Ectodermal cell (in vitro differentiated cells): ENCODE results near the gene ZNF480.
"Not testable (repeated sequence)": the region's sequence is repeated elsewhere in the genome, so short reads cannot be mapped to it uniquely, and the experiment has no call there.

Source experiments
- H3K27ac ChIP-seq: 2 replicates; pipeline ENCODE4 v1.7.0; 2013; ENCODE audit warnings: mild to moderate bottlenecking, low read depth, low read length; ENCODE audit not compliant: insufficient read depth, poor library complexity, severe bottlenecking
- H3K27me3 ChIP-seq: 2 replicates; pipeline ENCODE4 v1.7.0; 2013; ENCODE audit warnings: mild to moderate bottlenecking, low read length; ENCODE audit not compliant: insufficient read depth, control insufficient read depth, poor library complexity, severe bottlenecking
- H3K36me3 ChIP-seq: one replicate; pipeline ENCODE4 v1.7.0; 2013; ENCODE audit warnings: low read length; ENCODE audit not compliant: control insufficient read depth, insufficient read depth
- H3K4me1 ChIP-seq: one replicate; pipeline ENCODE4 v1.7.0; 2013; ENCODE audit warnings: low read length; ENCODE audit not compliant: control insufficient read depth, insufficient read depth
- H3K4me3 ChIP-seq: 2 replicates; pipeline ENCODE4 v1.7.0; 2013; ENCODE audit warnings: low read depth, low read length, control low read depth; ENCODE audit not compliant: insufficient read depth
- H3K9me3 ChIP-seq: 2 replicates; pipeline ENCODE4 v1.7.0; 2013; ENCODE audit warnings: mild to moderate bottlenecking, low read length, moderate library complexity; ENCODE audit not compliant: control insufficient read depth
- WGBS, 2 experiments: methylation state at CpG; one replicate each; pipeline ENCODE4 v1.1.7; 2013; ENCODE audit warnings: missing lambda C conversion rate in 2 of 2; 5-methylcytosine and 5-hydroxymethylcytosine counted together

ZNF480 gene

DNA sequence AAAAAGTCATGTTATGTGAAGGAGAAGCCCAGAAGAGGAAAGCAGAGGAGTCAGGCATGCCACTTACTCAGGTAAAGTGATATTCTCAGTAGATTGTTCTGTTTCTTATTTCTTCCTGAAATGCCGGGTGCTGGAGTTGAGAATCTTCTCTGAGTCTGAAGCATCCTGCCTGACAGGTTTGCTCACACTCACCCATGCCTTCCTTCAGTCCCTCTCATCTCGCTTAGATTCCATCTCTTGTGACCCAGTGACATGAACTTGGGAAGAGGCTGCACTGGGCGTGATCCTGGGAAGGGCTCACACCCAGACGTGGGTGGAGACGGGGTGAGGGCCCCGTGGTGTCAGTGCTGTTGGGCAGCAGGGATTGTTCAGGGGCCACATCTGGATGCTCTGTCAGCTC, 19.5 kb upstream of the ZNF480 start:
- Histone ChIP-seq H3K9me3 (no peaks in the 10 kb centered on the region), H3K4me1 (no peaks in the 10 kb centered on the region), H3K36me3 (peaks cover 5% of the 10 kb centered on the region), H3K27me3 (no peaks in the 10 kb centered on the region), H3K27ac (no peak overlapping the region), H3K4me3 (no peak overlapping the region)
- 92 to 97% methylated on average over 6 of the region's 6 CpGs for WGBS, 2 experiments

DNA sequence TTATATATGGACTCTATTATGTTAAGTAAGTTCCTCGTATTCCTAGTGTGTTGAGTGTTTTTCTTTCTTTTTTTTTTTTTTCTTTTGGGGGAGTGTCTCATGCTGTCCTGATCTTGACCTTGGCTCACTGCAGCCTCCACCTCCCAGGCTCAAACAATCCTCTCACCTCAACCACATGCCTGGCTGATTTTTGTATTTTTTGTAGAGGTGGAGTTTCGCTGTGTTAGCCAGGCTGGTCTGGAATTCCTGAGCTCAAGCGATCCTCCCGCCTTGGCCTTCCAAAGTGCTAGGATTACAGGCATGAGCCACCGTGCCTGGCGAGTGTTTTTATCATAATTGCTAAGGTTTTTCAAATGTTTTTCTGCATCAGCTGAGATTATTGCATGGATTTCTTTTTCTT, 10.7 kb upstream of the ZNF480 start:
- Histone ChIP-seq H3K27me3 (no peaks in the 10 kb centered on the region), H3K9me3 (no peaks in the 10 kb centered on the region), H3K4me1 (no peaks in the 10 kb centered on the region), H3K27ac (no peak overlapping the region), H3K4me3 (no peak overlapping the region), H3K36me3 (peaks cover 54% of the 10 kb centered on the region)
- 90 to 96% methylated on average over 6 of the region's 6 CpGs for WGBS, 2 experiments

DNA sequence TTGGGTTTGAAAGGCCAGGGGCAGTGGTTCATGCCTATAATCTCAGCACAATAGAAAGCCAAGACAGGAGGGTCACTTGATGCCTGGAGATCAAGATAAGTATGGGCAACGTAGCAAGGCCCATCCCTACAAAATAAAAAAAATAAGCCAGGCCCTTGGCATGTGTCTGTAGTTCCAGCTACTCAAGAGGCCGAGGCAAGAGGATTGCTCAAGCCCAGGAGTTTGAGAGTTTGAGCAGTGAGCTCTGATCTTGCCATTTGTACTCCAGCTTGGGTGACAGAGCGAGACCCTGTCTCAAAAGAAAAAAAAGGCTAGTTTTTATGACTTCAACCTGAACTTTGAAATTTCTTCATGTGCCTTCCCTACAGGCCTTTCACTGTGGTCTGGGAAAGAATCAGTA, 5.2 kb upstream of the ZNF480 start:
- H3K27me3 ChIP-seq = no peaks in the 10 kb centered on the region

DNA sequence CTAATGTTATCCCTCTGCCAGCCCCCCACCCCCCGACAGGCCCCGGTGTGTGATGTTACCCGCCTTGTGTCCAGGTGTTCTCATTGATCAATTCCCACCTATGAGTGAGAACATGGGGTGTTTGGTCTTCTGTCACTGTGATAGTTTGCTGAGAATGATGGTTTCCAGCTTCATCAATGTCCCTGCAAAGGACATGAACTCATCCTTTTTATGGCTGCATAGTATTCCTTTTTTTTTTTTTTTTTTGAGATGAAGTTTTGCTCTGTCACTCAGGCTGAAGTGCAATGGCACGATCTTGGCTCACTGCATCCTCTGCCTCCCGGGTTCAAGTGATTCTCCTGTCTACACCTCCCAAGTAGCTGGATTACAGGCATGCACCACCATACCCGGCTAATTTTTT, 4.0 kb upstream of the ZNF480 start:
- WGBS, 2 experiments = 88 to 90% methylated on average over 6 of the region's 6 CpGs
- peaks cover 26% of the 10 kb centered on the region for H3K36me3 ChIP-seq

More for the DNA sequence above, 5.2 kb upstream of the ZNF480 start:
- Histone ChIP-seq H3K4me1 (no peaks in the 10 kb centered on the region), H3K27ac (no peak overlapping the region), H3K36me3 (peaks cover 26% of the 10 kb centered on the region), H3K4me3 (no peak overlapping the region), H3K9me3 (no peaks in the 10 kb centered on the region)
- 95 to 96% methylated on average over 3 of the region's 3 CpGs for WGBS, 2 experiments

DNA sequence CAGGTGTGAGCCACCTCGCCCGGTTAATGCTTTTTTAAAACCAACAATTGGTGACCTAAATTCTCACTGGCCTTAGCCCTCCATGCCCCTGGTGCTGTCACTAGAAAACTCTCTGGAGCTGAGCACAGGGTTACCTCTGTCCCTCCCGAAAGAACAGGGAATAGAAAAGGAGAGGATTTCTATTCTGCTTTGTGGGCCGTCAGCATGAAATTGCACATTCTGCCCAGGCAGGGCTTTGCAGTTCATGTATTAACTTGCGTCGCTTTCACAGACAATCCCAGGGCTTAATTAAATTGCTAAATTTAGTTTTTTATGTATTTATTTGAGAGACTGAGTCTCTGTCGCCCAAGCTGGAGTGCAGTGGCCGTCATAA, 583 bp upstream of the ZNF480 start:
- WGBS, 2 experiments = 52 to 53% methylated on average over 8 of the region's 8 CpGs
- Histone ChIP-seq H3K27ac (no peak overlapping the region), H3K36me3 (peaks cover 24% of the 10 kb centered on the region), H3K4me1 (no peaks in the 10 kb centered on the region), H3K4me3 (peak overlapping the region; percentile 54), H3K9me3 (no peaks in the 10 kb centered on the region), H3K27me3 (no peaks in the 10 kb centered on the region)

More for the DNA sequence above, 4.0 kb upstream of the ZNF480 start:
- H3K27ac ChIP-seq, H3K9me3 ChIP-seq, H3K27me3 ChIP-seq, H3K4me3 ChIP-seq, H3K4me1 ChIP-seq: not testable (repeated sequence)

DNA sequence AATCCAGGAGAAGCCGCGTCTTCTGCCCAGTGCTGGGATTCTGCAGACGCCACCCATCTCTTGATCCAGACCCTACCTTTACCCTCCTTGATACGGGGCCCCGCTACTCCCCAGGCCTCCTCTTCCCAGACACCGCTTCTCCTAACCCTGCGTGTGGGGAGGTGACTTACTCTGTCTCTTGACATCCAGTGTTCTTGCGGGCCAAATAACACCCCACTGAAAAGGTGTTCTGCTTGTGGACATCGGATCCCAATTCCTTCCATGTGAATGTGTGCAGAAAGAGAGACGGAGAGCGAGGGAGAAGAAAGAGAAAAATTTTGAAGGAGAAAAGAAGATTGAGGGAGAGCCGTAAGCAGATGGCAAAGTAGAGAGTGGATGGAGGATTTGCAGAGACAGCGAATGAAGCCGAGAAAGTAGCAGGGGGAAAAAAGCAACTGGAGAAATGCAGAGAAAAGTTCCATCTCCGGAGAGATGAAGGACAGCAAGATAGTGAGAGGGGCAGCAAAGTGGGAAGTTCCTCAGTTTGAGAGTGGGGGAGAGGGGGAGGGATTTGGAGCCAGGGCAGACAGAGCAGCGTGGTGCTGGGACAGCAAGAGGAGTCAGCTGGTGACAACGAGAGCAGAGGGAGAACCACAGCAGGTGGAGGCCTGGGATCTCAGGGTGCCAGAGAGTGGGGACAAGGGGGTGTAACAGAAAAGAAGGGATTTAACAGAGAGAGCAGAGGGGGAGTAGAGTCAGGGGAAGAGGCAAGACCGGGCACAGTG, 814 bp downstream of the ZNF480 start:
- no peaks in the 10 kb centered on the region for H3K27me3 ChIP-seq
- H3K9me3 ChIP-seq = no peaks in the 10 kb centered on the region
- no peaks in the 10 kb centered on the region for H3K4me1 ChIP-seq
- peak overlapping the region; percentile 82 for H3K27ac ChIP-seq
- peak overlapping the region; percentile 97 for H3K4me3 ChIP-seq
- peaks cover 35% of the 10 kb centered on the region for H3K36me3 ChIP-seq
- 20 to 21% methylated on average over 18 of the region's 18 CpGs for WGBS, 2 experiments

DNA sequence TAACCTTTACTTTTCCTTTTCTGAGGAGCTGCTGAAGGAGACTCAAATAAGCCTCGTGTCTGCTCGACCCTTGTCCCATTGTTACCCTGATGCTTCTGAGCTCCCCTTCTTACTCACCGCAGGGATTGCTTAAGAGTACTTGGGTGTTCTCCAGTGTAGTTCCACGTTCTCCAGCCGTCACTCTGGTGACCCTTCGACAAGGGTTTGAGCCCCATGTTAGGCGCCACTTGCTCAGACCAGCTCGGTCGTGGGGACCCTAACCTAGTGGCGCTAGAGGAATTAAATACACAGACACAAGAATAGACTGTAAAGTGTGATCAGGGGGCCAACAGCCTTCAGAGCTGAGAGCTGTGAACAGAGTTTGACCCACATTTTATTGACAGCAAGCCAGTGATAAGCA, 10.3 kb downstream of the ZNF480 start:
- Histone ChIP-seq H3K9me3 (peaks cover 3% of the 10 kb centered on the region), H3K4me3 (no peak overlapping the region), H3K36me3 (peaks cover 70% of the 10 kb centered on the region), H3K27me3 (no peaks in the 10 kb centered on the region), H3K27ac (no peak overlapping the region), H3K4me1 (no peaks in the 10 kb centered on the region)
- WGBS, 2 experiments = 96 to 97% methylated on average over 10 of the region's 10 CpGs

DNA sequence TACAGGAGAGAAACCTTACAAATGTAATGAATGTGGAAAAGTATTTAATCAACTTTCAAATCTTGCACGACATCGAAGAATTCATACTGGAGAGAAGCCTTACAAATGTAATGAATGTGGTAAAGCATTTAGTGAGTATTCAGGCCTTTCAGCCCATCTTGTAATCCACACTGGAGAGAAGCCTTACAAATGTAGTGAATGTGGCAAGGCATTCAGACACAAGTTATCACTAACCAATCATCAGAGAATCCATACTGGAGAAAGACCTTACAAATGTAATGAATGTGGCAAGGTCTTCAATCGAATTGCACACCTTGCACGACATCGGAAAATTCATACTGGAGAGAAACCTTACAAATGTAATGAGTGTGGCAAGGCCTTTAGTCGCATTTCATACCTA, 25.5 kb downstream of the ZNF480 start:
- H3K9me3 ChIP-seq = peaks cover 26% of the 10 kb centered on the region
- H3K4me3 ChIP-seq = no peak overlapping the region

DNA sequence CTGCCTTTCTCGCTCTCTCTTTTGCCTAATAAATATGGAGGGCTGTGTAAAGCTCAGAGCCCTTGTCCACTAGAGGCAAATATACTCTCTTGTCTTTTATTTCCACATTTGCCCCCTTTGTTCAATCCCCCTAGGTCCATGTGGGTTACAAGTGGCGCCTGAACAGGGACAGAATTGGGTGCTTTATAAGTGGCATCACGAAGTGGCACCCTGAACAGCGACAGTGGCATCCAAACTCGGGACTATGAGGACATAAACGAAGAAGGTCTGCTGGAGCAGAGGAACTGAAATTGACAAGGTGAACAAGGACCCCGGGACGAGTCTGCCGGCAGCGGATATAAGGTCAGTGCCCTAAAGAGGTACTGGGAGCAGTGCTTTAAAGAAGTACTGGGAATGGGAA, 34.8 kb downstream of the ZNF480 start:
- Histone ChIP-seq H3K36me3 (no peaks in the 10 kb centered on the region), H3K9me3 (peaks cover 7% of the 10 kb centered on the region), H3K4me3 (no peak overlapping the region)

More for the DNA sequence above, 25.5 kb downstream of the ZNF480 start:
- Histone ChIP-seq H3K27me3 (no peaks in the 10 kb centered on the region), H3K36me3 (peaks cover 59% of the 10 kb centered on the region), H3K4me1 (no peaks in the 10 kb centered on the region), H3K27ac (no peak overlapping the region)
- 91 to 97% methylated on average over 6 of the region's 6 CpGs for WGBS, 2 experiments

DNA sequence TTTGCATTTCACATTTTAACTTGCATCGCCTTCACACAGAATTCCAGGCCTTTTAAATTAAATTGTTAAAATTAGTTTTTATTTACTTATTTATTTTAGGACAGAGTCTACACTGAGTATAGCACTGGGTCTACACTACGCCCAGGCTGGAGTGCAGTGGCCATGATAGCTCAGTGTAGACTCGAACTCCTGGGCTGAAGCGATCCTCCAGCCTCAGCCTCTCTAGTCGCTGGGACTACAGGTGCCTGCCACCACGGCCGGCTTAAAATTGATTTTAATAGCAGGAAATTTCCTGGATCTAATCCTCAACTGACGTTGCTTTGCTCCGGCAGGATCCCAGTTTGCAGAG, 38.8 kb downstream of the ZNF480 start:
- Histone ChIP-seq H3K36me3 (no peaks in the 10 kb centered on the region), H3K27ac (no peak overlapping the region), H3K9me3 (peaks cover 2% of the 10 kb centered on the region), H3K4me1 (no peaks in the 10 kb centered on the region), H3K27me3 (no peaks in the 10 kb centered on the region), H3K4me3 (peak overlapping the region; percentile 77)
- 77 to 79% methylated on average over 8 of the region's 9 CpGs for WGBS, 2 experiments

More for the DNA sequence above, 34.8 kb downstream of the ZNF480 start:
- Histone ChIP-seq H3K27me3 (no peaks in the 10 kb centered on the region), H3K27ac (no peak overlapping the region), H3K4me1 (no peaks in the 10 kb centered on the region)
- WGBS, 2 experiments = 78 to 79% methylated on average over 10 of the region's 10 CpGs
